Keratinocyte (primary cell): ENCODE data around the gene CLRN3.

Source experiments
- EZH2 ChIP-seq: IDR thresholded peaks from one replicate; pipeline ENCODE4 v1.6.1; 2012; ENCODE audit warnings: inconsistent platforms, mild to moderate bottlenecking, low read length, moderate library complexity
- TF ChIP-seq, protein P1 (sequence below), 3 experiments: IDR thresholded peaks in 1 of 3; conservative IDR thresholded peaks in 1 of 3; optimal IDR thresholded peaks in 1 of 3; 2 replicates in 2 of 3; 3 replicates in 1 of 3; pipeline versions ENCODE3 to v1.5.1; 2011; ENCODE audit warnings: low read length in 3 of 3, mild to moderate bottlenecking in 3 of 3, moderate library complexity in 2 of 3, control low read depth in 1 of 3, inconsistent platforms in 1 of 3; ENCODE audit not compliant: insufficient read depth in 2 of 3; ENCODE audit errors: extremely low read depth in 1 of 3

DNA sequence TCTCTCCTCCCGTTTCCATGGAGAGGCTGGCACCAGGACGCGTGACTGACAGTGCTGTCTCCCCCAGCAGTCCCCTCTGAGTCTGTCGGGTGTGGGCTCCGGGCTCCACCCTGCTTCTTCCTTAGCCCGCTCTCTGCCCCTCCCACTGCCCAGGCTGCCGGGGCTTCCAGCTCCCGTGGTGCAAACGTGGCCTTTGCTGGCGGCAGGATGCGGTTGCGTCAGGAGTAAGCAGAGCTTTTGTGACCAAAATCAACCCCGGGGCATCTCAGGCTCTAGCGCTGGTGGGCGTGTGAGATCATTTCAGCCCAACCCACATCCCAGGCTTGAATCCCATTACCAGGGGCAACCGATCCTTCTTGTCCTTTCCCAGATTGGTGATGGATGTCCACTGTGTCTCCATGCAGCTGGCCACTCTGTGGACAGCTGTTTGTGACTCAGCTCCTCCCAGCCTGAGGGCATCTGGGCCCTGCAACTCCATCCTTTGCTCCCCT, 42.4 kb upstream of the CLRN3 start:
- TF ChIP-seq, protein P1, sequence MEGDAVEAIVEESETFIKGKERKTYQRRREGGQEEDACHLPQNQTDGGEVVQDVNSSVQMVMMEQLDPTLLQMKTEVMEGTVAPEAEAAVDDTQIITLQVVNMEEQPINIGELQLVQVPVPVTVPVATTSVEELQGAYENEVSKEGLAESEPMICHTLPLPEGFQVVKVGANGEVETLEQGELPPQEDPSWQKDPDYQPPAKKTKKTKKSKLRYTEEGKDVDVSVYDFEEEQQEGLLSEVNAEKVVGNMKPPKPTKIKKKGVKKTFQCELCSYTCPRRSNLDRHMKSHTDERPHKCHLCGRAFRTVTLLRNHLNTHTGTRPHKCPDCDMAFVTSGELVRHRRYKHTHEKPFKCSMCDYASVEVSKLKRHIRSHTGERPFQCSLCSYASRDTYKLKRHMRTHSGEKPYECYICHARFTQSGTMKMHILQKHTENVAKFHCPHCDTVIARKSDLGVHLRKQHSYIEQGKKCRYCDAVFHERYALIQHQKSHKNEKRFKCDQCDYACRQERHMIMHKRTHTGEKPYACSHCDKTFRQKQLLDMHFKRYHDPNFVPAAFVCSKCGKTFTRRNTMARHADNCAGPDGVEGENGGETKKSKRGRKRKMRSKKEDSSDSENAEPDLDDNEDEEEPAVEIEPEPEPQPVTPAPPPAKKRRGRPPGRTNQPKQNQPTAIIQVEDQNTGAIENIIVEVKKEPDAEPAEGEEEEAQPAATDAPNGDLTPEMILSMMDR (optimal IDR thresholded peaks at IDR 0.05 in 1 of 3, IDR thresholded peaks at IDR 0.05 in 1 of 3, conservative IDR thresholded peaks at IDR 0.05 in 1 of 3; ENCODE audit: extremely low read depth in 1 of 3, insufficient read depth in 2 of 3, low read length in 3 of 3): no peak
- TF ChIP-seq EZH2: no peak
